Keratinocyte (primary cell): ENCODE results near the gene KCNMA1. TPM values are rescaled to one million over a fixed set of nuclear protein-coding genes. Genes with fewer than 3 reads are reported as not detected.
"Not testable (repeated sequence)": the region's sequence is repeated elsewhere in the genome, so short reads cannot be mapped to it uniquely, and the experiment has no call there.

Experiments used
- DNase-seq: peaks from one replicate; pipeline ENCODE4 v3.0.0-alpha.2; 2011; ENCODE audit warnings: low read depth, missing footprints, low spot score
- FAIRE-seq: peaks from 2 replicates; lab custom pipeline; 2011; peaks lifted over from hg19 to GRCh38; lab: Jason Lieb, UNC
- H2AFZ ChIP-seq: 2 replicates; pipeline ENCODE4 v1.6.0; 2012; ENCODE audit warnings: low read length, control low read depth, inconsistent platforms; ENCODE audit not compliant: control insufficient read depth
- H3K27ac ChIP-seq: 2 replicates; pipeline ENCODE4 v1.5.1; 2011; ENCODE audit warnings: low read length; ENCODE audit not compliant: control insufficient read depth, insufficient read depth
- H3K27me3 ChIP-seq: 3 replicates; pipeline ENCODE4 v1.6.0; 2011; ENCODE audit warnings: low read length; ENCODE audit not compliant: control insufficient read depth, insufficient read depth; ENCODE audit errors: extremely low read depth
- H3K36me3 ChIP-seq, 2 experiments: 2 replicates in 1 of 2; 3 replicates in 1 of 2; pipeline ENCODE4 v1.5.1; 2011; ENCODE audit warnings: low read length in 2 of 2, mild to moderate bottlenecking in 1 of 2; ENCODE audit not compliant: control insufficient read depth in 2 of 2, insufficient read depth in 2 of 2; ENCODE audit errors: extremely low read depth in 1 of 2
- H3K4me1 ChIP-seq: 3 replicates; pipeline ENCODE4 v1.5.1; 2011; ENCODE audit warnings: low read length; ENCODE audit not compliant: control insufficient read depth, insufficient read depth; ENCODE audit errors: extremely low read depth
- H3K4me2 ChIP-seq: 3 replicates; pipeline ENCODE4 v1.6.0; 2011; ENCODE audit warnings: low read depth, low read length; ENCODE audit not compliant: control insufficient read depth, insufficient read depth; ENCODE audit errors: extremely low read depth
- H3K4me3 ChIP-seq, 3 experiments: fragments of 200-600 bp in 1 of 3; sonication (generic) in 1 of 3; 2 replicates in 2 of 3; 3 replicates in 1 of 3; pipeline ENCODE4 v1.5.1; 2011 to 2016; ENCODE audit warnings: low read length in 3 of 3, mild to moderate bottlenecking in 3 of 3, control low read depth in 2 of 3, inconsistent platforms in 1 of 3, low read depth in 1 of 3, mixed read lengths in 1 of 3, mixed run types in 1 of 3, moderate library complexity in 1 of 3; ENCODE audit not compliant: control insufficient read depth in 2 of 3, insufficient read depth in 2 of 3; ENCODE audit errors: extremely low read depth in 1 of 3
- H3K79me2 ChIP-seq: 2 replicates; pipeline ENCODE4 v1.6.0; 2012; ENCODE audit warnings: low read length; ENCODE audit not compliant: control insufficient read depth, insufficient read depth
- H3K9ac ChIP-seq: 3 replicates; pipeline ENCODE4 v1.6.0; 2011; ENCODE audit warnings: low read length; ENCODE audit not compliant: control insufficient read depth, insufficient read depth; ENCODE audit errors: extremely low read depth
- H3K9me1 ChIP-seq: 3 replicates; pipeline ENCODE4 v1.6.0; 2011; ENCODE audit warnings: low read length; ENCODE audit not compliant: control insufficient read depth, insufficient read depth; ENCODE audit errors: extremely low read depth
- H3K9me3 ChIP-seq: 2 replicates; pipeline ENCODE4 v1.5.1; 2012; ENCODE audit warnings: low read depth, low read length; ENCODE audit not compliant: control insufficient read depth
- H4K20me1 ChIP-seq: 3 replicates; pipeline ENCODE4 v1.6.0; 2011; ENCODE audit warnings: low read length; ENCODE audit not compliant: control insufficient read depth, insufficient read depth; ENCODE audit errors: extremely low read depth
- CTCF ChIP-seq, 3 experiments: IDR thresholded peaks in 1 of 3; conservative IDR thresholded peaks in 1 of 3; optimal IDR thresholded peaks in 1 of 3; 2 replicates in 2 of 3; 3 replicates in 1 of 3; pipeline versions ENCODE3 to v1.5.1; 2011; ENCODE audit warnings: low read length in 3 of 3, mild to moderate bottlenecking in 3 of 3, moderate library complexity in 2 of 3, control low read depth in 1 of 3, inconsistent platforms in 1 of 3; ENCODE audit not compliant: insufficient read depth in 2 of 3; ENCODE audit errors: extremely low read depth in 1 of 3
- EZH2 ChIP-seq: IDR thresholded peaks from one replicate; pipeline ENCODE4 v1.6.1; 2012; ENCODE audit warnings: inconsistent platforms, mild to moderate bottlenecking, low read length, moderate library complexity
- dilution Hi-C: fragments of 300-500 bp; cut with MboI; formaldehyde crosslinking; loops from one replicate; pipeline ENCODE4 v1.7.0; 2020; ENCODE audit warnings: low sequenced_read_pairs; ENCODE audit not compliant: extremely low pct_ligation_motif_present
- polyA plus RNA-seq, 5 experiments: library from polyadenylated mRNA; depleted of rRNA in 3 of 5; stranded (reverse) in 3 of 5; stranded (forward) in 1 of 5; unstranded in 1 of 5; fragments of >200 nt; gene quantifications; 1 replicate in 1 of 5; 2 replicates in 3 of 5; 3 replicates in 1 of 5; pipeline versions ENCODE4 v1.2.1 to v1.2.3, GENCODE V29; 2011 to 2012; ENCODE audit warnings: missing spikeins in 2 of 5, low read depth in 1 of 5, low replicate concordance in 1 of 5

Gene KCNMA1
- polyA plus RNA-seq, 1 donor (not counting 4 experiments of a cell fraction or from before 2014, with no cell fraction given): 6.3 TPM

- dilution Hi-C loops: no loop called here
- TF ChIP-seq EZH2 (no peak), CTCF (optimal IDR thresholded peaks at IDR 0.05 in 1 of 3, IDR thresholded peaks at IDR 0.05 in 1 of 3, conservative IDR thresholded peaks at IDR 0.05 in 1 of 3; ENCODE audit: extremely low read depth in 1 of 3, insufficient read depth in 2 of 3, low read length in 3 of 3) (no peak)
- no peak for DNase-seq
- Histone ChIP-seq H3K9me3 (no peaks in the 10 kb centered on the region), H3K79me2 (no peaks in the 10 kb centered on the region), H2AFZ (no peak overlapping the region), H3K4me1 (peaks cover 42% of the 10 kb centered on the region), H3K27ac (no peak overlapping the region), H3K36me3 (no peaks in the 10 kb centered on the region), H3K4me2 (no peak overlapping the region), H4K20me1 (no peaks in the 10 kb centered on the region), H3K9ac (no peak overlapping the region), H3K27me3 (no peaks in the 10 kb centered on the region), H3K4me3 (no peak overlapping the region), H3K9me1 (no peaks in the 10 kb centered on the region)
- no peak for FAIRE-seq
Observed at GRCh38 chr10:77388571-77389100, 249.0 kb downstream of the KCNMA1 start.

- H3K36me3 ChIP-seq, DNase-seq, H3K79me2 ChIP-seq, FAIRE-seq, H3K4me3 ChIP-seq, H3K27me3 ChIP-seq, H3K9ac ChIP-seq, H4K20me1 ChIP-seq, H3K9me1 ChIP-seq, H2AFZ ChIP-seq, dilution Hi-C loops, H3K4me2 ChIP-seq, H3K27ac ChIP-seq, H3K9me3 ChIP-seq: not testable (repeated sequence)
- H3K4me1 ChIP-seq: peaks cover 33% of the 10 kb centered on the region
Observed at GRCh38 chr10:77387701-77388100, 249.9 kb downstream of the KCNMA1 start.

GRCh38 chr10:77387247-77387646, 250.4 kb downstream of the KCNMA1 start:
- no peak overlapping the region for H3K27ac ChIP-seq
- dilution Hi-C loops: no loop called here
- no peak for FAIRE-seq

More at GRCh38 chr10:77387247-77387646, 250.4 kb downstream of the KCNMA1 start:
- no peaks in the 10 kb centered on the region for H3K9me3 ChIP-seq
- H3K27me3 ChIP-seq: no peaks in the 10 kb centered on the region
- no peaks in the 10 kb centered on the region for H4K20me1 ChIP-seq
- H2AFZ ChIP-seq: no peak overlapping the region
- H3K36me3 ChIP-seq: no peaks in the 10 kb centered on the region
- H3K79me2 ChIP-seq: no peaks in the 10 kb centered on the region
- H3K9me1 ChIP-seq: no peaks in the 10 kb centered on the region
- H3K4me1 ChIP-seq: peaks cover 29% of the 10 kb centered on the region
- no peak overlapping the region for H3K9ac ChIP-seq
- TF ChIP-seq CTCF (optimal IDR thresholded peaks at IDR 0.05 in 1 of 3, IDR thresholded peaks at IDR 0.05 in 1 of 3, conservative IDR thresholded peaks at IDR 0.05 in 1 of 3; ENCODE audit: extremely low read depth in 1 of 3, insufficient read depth in 2 of 3, low read length in 3 of 3) (no peak), EZH2 (no peak)
- no peak overlapping the region for H3K4me3 ChIP-seq
- no peak overlapping the region for H3K4me2 ChIP-seq
- DNase-seq: no peak
